HepG2 (cell line): Measurements from ENCODE around the gene PDE8B. TPM values are rescaled to one million over a fixed set of nuclear protein-coding genes. Genes with fewer than 3 reads are reported as not detected.

Experiments
- DNMT3B ChIP-seq: conservative IDR thresholded peaks from 2 replicates; pipeline ENCODE4 v1.6.1; 2016; ENCODE audit warnings: missing biosample characterization, control low read depth
- EP300 ChIP-seq, 3 experiments: sonication (generic) in 1 of 3; formaldehyde crosslinking in 1 of 3; IDR thresholded peaks; 2 replicates each; pipeline versions ENCODE4 v1.5.1 to v1.6.1; 2011 to 2020; ENCODE audit warnings: low read depth in 2 of 3, low read length in 2 of 3, borderline replicate concordance in 1 of 3, improper control_type of control experiment in 1 of 3, mild to moderate bottlenecking in 1 of 3, missing genetic modification reagents in 1 of 3, moderate library complexity in 1 of 3
- ERF ChIP-seq: IDR thresholded peaks from 2 replicates; pipeline ENCODE4 v1.6.1; 2018; ENCODE audit warnings: missing biosample characterization, missing genetic modification reagents
- GZF1 ChIP-seq: sonication (generic); formaldehyde crosslinking; IDR thresholded peaks from 2 replicates; pipeline ENCODE4 v1.5.1; 2020; ENCODE audit warnings: mild to moderate bottlenecking, missing genetic modification reagents
- JUND ChIP-seq: sonication (generic); formaldehyde crosslinking; IDR thresholded peaks from 2 replicates; pipeline ENCODE4 v1.8.0; 2022; ENCODE audit warnings: mild to moderate bottlenecking, missing genetic modification reagents
- KLF11 ChIP-seq: IDR thresholded peaks from 2 replicates; pipeline ENCODE4 v1.6.1; 2016; ENCODE audit warnings: missing compliant biosample characterization
- NFIC ChIP-seq: IDR thresholded peaks from 2 replicates; pipeline ENCODE4 v1.6.1; 2012; ENCODE audit warnings: mild to moderate bottlenecking, low read length, inconsistent platforms
- NR2F2 ChIP-seq: IDR thresholded peaks from 2 replicates; pipeline ENCODE4 v1.6.1; 2012; ENCODE audit warnings: low read depth, inconsistent platforms, borderline replicate concordance
- TP53 ChIP-seq: sonication (generic); formaldehyde crosslinking; conservative IDR thresholded peaks from 2 replicates; pipeline ENCODE4 v1.4.0; 2020; ENCODE audit warnings: missing genetic modification reagents
- ZNF33B ChIP-seq: sonication (generic); formaldehyde crosslinking; IDR thresholded peaks from 2 replicates; pipeline ENCODE4 v1.5.1; 2020; ENCODE audit warnings: mild to moderate bottlenecking, missing genetic modification reagents
- polyA plus RNA-seq, 8 experiments: library from polyadenylated mRNA; depleted of rRNA in 3 of 8; stranded (reverse) in 7 of 8; unstranded in 1 of 8; fragments of >200 nt; fragmentation: Illumina TruSeq in 4 of 8; extraction: Trizol in 4 of 8; gene quantifications; 2 replicates each; pipeline versions ENCODE4 v1.2.1 to v1.2.3, GENCODE V29; 2011 to 2016; ENCODE audit warnings: low read depth in 4 of 8, missing spikeins in 1 of 8, mixed read lengths in 1 of 8; ENCODE audit not compliant: insufficient read depth in 1 of 8
- total RNA-seq, 5 experiments: library from RNA; depleted of rRNA; stranded (reverse); fragments of >200 nt; fragmentation: Illumina TruSeq; extraction: Trizol; gene quantifications; 2 replicates each; pipeline ENCODE4 v1.2.3, GENCODE V29; 2016; ENCODE audit warnings: low read depth in 1 of 5
- TF ChIP-seq, protein P1 (sequence below): sonication (generic); formaldehyde crosslinking; IDR thresholded peaks from 2 replicates; pipeline ENCODE4 v1.9.0; 2021; ENCODE audit warnings: mild to moderate bottlenecking, missing genetic modification reagents
- TF ChIP-seq, protein P2 (sequence below): IDR thresholded peaks from 2 replicates; pipeline ENCODE4 v1.6.1; 2016; ENCODE audit warnings: low read depth, missing genetic modification reagents, missing compliant biosample characterization
- TF ChIP-seq, protein P3 (sequence below): sonication (generic); formaldehyde crosslinking; IDR thresholded peaks from 2 replicates; pipeline ENCODE4 v1.8.1; 2023; ENCODE audit warnings: mild to moderate bottlenecking, missing genetic modification reagents, borderline replicate concordance
- TF ChIP-seq, protein P4 (sequence below): sonication (generic); formaldehyde crosslinking; IDR thresholded peaks from 2 replicates; pipeline ENCODE4 v1.4.0; 2020; ENCODE audit warnings: missing genetic modification reagents, borderline replicate concordance

The PDE8B gene
- total and polyA plus RNA-seq, 2 of the 13 experiments (the other 11 are each of a cell fraction or from before 2014, with no cell fraction given) = 0.07 TPM; not detected in 1

DNA sequence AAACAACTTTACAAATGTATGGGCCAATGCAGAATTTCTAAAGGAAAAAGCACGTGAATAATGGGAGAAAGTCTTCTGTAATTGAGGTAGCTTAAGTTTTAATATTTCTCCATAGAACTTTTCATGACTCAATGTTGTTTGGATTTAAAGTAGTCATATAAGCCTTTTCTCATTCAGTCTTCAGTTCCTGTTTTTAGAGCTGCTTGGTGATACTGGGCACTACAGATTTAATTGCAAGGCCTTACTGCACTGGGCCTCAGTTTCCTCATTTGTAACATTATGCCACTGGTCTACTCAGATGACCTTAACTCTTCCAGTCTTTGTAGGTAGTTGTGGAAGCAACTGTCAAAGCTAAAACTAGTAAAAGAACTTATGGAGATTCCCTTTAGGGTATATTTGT, 221.2 kb downstream of the PDE8B start (continued):
- TF ChIP-seq, protein P1, sequence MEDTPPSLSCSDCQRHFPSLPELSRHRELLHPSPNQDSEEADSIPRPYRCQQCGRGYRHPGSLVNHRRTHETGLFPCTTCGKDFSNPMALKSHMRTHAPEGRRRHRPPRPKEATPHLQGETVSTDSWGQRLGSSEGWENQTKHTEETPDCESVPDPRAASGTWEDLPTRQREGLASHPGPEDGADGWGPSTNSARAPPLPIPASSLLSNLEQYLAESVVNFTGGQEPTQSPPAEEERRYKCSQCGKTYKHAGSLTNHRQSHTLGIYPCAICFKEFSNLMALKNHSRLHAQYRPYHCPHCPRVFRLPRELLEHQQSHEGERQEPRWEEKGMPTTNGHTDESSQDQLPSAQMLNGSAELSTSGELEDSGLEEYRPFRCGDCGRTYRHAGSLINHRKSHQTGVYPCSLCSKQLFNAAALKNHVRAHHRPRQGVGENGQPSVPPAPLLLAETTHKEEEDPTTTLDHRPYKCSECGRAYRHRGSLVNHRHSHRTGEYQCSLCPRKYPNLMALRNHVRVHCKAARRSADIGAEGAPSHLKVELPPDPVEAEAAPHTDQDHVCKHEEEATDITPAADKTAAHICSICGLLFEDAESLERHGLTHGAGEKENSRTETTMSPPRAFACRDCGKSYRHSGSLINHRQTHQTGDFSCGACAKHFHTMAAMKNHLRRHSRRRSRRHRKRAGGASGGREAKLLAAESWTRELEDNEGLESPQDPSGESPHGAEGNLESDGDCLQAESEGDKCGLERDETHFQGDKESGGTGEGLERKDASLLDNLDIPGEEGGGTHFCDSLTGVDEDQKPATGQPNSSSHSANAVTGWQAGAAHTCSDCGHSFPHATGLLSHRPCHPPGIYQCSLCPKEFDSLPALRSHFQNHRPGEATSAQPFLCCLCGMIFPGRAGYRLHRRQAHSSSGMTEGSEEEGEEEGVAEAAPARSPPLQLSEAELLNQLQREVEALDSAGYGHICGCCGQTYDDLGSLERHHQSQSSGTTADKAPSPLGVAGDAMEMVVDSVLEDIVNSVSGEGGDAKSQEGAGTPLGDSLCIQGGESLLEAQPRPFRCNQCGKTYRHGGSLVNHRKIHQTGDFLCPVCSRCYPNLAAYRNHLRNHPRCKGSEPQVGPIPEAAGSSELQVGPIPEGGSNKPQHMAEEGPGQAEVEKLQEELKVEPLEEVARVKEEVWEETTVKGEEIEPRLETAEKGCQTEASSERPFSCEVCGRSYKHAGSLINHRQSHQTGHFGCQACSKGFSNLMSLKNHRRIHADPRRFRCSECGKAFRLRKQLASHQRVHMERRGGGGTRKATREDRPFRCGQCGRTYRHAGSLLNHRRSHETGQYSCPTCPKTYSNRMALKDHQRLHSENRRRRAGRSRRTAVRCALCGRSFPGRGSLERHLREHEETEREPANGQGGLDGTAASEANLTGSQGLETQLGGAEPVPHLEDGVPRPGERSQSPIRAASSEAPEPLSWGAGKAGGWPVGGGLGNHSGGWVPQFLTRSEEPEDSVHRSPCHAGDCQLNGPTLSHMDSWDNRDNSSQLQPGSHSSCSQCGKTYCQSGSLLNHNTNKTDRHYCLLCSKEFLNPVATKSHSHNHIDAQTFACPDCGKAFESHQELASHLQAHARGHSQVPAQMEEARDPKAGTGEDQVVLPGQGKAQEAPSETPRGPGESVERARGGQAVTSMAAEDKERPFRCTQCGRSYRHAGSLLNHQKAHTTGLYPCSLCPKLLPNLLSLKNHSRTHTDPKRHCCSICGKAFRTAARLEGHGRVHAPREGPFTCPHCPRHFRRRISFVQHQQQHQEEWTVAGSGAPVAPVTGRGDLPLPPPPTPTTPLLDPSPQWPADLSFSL (CRISPR knock-in tag) = no peak
- TF ChIP-seq, protein P2, sequence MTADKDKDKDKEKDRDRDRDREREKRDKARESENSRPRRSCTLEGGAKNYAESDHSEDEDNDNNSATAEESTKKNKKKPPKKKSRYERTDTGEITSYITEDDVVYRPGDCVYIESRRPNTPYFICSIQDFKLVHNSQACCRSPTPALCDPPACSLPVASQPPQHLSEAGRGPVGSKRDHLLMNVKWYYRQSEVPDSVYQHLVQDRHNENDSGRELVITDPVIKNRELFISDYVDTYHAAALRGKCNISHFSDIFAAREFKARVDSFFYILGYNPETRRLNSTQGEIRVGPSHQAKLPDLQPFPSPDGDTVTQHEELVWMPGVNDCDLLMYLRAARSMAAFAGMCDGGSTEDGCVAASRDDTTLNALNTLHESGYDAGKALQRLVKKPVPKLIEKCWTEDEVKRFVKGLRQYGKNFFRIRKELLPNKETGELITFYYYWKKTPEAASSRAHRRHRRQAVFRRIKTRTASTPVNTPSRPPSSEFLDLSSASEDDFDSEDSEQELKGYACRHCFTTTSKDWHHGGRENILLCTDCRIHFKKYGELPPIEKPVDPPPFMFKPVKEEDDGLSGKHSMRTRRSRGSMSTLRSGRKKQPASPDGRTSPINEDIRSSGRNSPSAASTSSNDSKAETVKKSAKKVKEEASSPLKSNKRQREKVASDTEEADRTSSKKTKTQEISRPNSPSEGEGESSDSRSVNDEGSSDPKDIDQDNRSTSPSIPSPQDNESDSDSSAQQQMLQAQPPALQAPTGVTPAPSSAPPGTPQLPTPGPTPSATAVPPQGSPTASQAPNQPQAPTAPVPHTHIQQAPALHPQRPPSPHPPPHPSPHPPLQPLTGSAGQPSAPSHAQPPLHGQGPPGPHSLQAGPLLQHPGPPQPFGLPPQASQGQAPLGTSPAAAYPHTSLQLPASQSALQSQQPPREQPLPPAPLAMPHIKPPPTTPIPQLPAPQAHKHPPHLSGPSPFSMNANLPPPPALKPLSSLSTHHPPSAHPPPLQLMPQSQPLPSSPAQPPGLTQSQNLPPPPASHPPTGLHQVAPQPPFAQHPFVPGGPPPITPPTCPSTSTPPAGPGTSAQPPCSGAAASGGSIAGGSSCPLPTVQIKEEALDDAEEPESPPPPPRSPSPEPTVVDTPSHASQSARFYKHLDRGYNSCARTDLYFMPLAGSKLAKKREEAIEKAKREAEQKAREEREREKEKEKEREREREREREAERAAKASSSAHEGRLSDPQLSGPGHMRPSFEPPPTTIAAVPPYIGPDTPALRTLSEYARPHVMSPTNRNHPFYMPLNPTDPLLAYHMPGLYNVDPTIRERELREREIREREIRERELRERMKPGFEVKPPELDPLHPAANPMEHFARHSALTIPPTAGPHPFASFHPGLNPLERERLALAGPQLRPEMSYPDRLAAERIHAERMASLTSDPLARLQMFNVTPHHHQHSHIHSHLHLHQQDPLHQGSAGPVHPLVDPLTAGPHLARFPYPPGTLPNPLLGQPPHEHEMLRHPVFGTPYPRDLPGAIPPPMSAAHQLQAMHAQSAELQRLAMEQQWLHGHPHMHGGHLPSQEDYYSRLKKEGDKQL (CRISPR knock-in tag) = no peak
- TF ChIP-seq NFIC = no peak
- TF ChIP-seq, protein P3, sequence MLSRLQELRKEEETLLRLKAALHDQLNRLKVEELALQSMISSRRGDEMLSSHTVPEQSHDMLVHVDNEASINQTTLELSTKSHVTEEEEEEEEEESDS = no peak
- TF ChIP-seq ERF (CRISPR knock-in tag) = no peak
- TF ChIP-seq GZF1 = no peak
- TF ChIP-seq EP300 (IDR thresholded peaks at IDR 0.05; ENCODE audit: low read depth in 2 of 2, low read length in 2 of 2) = no peak
- no peak for TF ChIP-seq EP300 (CRISPR knock-in tag; IDR thresholded peaks at IDR 0.05; ENCODE audit: borderline replicate concordance)
- TF ChIP-seq NR2F2 = no peak
- no peak for TF ChIP-seq DNMT3B (CRISPR knock-in tag)
- TF ChIP-seq TP53 (CRISPR knock-in tag) = no peak
- TF ChIP-seq KLF11 (CRISPR knock-in tag) = no peak
- TF ChIP-seq JUND (CRISPR knock-in tag) = no peak
- TF ChIP-seq, protein P4, sequence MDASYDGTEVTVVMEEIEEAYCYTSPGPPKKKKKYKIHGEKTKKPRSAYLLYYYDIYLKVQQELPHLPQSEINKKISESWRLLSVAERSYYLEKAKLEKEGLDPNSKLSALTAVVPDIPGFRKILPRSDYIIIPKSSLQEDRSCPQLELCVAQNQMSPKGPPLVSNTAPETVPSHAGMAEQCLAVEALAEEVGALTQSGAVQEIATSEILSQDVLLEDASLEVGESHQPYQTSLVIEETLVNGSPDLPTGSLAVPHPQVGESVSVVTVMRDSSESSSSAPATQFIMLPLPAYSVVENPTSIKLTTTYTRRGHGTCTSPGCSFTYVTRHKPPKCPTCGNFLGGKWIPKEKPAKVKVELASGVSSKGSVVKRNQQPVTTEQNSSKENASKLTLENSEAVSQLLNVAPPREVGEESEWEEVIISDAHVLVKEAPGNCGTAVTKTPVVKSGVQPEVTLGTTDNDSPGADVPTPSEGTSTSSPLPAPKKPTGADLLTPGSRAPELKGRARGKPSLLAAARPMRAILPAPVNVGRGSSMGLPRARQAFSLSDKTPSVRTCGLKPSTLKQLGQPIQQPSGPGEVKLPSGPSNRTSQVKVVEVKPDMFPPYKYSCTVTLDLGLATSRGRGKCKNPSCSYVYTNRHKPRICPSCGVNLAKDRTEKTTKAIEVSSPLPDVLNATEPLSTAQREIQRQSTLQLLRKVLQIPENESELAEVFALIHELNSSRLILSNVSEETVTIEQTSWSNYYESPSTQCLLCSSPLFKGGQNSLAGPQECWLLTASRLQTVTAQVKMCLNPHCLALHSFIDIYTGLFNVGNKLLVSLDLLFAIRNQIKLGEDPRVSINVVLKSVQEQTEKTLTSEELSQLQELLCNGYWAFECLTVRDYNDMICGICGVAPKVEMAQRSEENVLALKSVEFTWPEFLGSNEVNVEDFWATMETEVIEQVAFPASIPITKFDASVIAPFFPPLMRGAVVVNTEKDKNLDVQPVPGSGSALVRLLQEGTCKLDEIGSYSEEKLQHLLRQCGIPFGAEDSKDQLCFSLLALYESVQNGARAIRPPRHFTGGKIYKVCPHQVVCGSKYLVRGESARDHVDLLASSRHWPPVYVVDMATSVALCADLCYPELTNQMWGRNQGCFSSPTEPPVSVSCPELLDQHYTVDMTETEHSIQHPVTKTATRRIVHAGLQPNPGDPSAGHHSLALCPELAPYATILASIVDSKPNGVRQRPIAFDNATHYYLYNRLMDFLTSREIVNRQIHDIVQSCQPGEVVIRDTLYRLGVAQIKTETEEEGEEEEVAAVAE (CRISPR knock-in tag) = no peak
- TF ChIP-seq ZNF33B (CRISPR knock-in tag) = no peak
